PFSK-1 (cell line): ENCODE results near the gene DSG1.

Experiments
- FOXP2 ChIP-seq: optimal IDR thresholded peaks from 2 replicates; pipeline ENCODE3; 2011; ENCODE audit warnings: borderline replicate concordance, control low read depth, inconsistent platforms; ENCODE audit not compliant: insufficient read depth; ENCODE audit errors: extremely low read length, extremely low read depth
- POLR2AphosphoS5 ChIP-seq: IDR thresholded peaks from 2 replicates; pipeline ENCODE4 v1.6.1; 2012; ENCODE audit warnings: low read depth, mild to moderate bottlenecking, control low read depth, low read length, moderate library complexity
- REST ChIP-seq, 2 experiments: IDR thresholded peaks; 2 replicates each; pipeline versions ENCODE4 v1.6.1 to v1.8.0; 2011 to 2012; ENCODE audit warnings: low read depth in 2 of 2, low read length in 2 of 2, control low read depth in 1 of 2, inconsistent platforms in 1 of 2, mild to moderate bottlenecking in 1 of 2, moderate library complexity in 1 of 2; ENCODE audit not compliant: insufficient read depth in 1 of 2
- SIN3A ChIP-seq: IDR thresholded peaks from 2 replicates; pipeline ENCODE4 v1.6.1; 2012; ENCODE audit warnings: mild to moderate bottlenecking, low read length, moderate library complexity, borderline replicate concordance; ENCODE audit not compliant: insufficient read depth
- TAF1 ChIP-seq: IDR thresholded peaks from 2 replicates; pipeline ENCODE4 v1.6.1; 2012; ENCODE audit warnings: low read length, control low read depth, borderline replicate concordance; ENCODE audit not compliant: insufficient read depth

DSG1 gene

GRCh38 chr18:31402026-31402373 is 84.0 kb downstream of the DSG1 start:
- TF ChIP-seq POLR2AphosphoS5 (no peak), REST (IDR thresholded peaks at IDR 0.05; ENCODE audit: insufficient read depth in 1 of 2, low read depth in 2 of 2, low read length in 2 of 2) (no peak), FOXP2 (no peak), TAF1 (no peak)

GRCh38 chr18:31403409-31403808 is 85.4 kb downstream of the DSG1 start:
- no peak for TF ChIP-seq REST (IDR thresholded peaks at IDR 0.05; ENCODE audit: insufficient read depth in 1 of 2, low read depth in 2 of 2, low read length in 2 of 2)
- no peak for TF ChIP-seq SIN3A
- TF ChIP-seq POLR2AphosphoS5 = no peak
- TF ChIP-seq FOXP2 = no peak
- no peak for TF ChIP-seq TAF1
